GOT3 (cell line): ENCODE measurements around the gene DNAJC17.

Experiments used
- DNase-seq: peaks from one replicate; lab custom pipeline; 2025; ENCODE audit warnings: mixed read lengths; lab: John Stamatoyannopoulos, UW

DNAJC17 gene

DNA sequence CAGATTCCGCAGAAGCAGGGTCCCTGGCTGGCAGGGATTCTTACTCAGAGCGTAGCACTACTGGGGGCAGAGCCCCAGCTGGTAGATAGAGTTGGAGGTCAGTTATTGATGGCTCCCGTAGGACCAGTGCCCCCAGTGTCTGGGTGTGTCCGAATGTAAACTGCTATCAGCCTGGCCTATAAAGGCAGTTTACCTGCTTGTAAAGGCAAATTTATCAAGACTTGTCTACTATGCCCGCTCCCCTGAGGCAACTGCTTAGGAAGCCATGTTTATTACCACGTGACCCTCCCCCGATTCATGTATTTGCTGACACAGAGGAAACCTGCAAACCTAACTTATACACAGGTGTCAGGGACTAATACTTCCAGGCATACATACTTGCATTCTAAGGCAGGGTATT, 21.8 kb upstream of the DNAJC17 start:
- no peak for DNase-seq

DNA sequence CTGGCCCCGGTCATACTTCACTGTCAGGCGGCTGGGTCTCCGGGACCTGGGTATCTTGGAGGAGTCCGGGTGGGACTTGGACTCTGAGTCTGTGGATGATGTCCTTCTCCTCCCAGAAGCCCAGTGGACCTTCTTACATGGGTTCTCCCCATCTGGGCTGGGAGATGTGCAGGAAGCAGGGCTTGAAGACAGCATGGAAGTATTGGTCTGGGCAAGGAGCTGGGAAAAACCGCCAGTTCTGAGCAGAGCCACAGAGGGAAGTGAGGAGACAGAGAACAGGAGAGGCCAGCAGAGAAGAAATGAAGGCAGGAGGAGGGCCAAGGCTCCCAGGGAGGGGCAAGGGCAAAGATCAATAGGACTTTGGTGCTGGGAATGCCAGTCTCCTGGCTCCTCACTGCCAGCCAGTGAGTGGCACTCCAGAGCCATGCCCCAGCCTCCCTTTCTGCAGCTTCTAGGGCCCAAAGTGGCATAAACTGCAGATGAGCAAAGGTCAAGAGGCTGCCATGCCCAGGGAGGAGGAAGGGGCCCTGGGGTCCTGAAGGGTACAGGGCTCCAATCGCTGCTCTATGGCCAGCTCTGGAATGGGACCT, 21.3 kb upstream of the DNAJC17 start, which contains the start of gene PPP1R14D:
Gene PPP1R14D (minus strand): TSS at position 262 of the 590 bp plus-strand sequence. CDS start 67 bp downstream, at position 195.
- no peak for DNase-seq

DNA sequence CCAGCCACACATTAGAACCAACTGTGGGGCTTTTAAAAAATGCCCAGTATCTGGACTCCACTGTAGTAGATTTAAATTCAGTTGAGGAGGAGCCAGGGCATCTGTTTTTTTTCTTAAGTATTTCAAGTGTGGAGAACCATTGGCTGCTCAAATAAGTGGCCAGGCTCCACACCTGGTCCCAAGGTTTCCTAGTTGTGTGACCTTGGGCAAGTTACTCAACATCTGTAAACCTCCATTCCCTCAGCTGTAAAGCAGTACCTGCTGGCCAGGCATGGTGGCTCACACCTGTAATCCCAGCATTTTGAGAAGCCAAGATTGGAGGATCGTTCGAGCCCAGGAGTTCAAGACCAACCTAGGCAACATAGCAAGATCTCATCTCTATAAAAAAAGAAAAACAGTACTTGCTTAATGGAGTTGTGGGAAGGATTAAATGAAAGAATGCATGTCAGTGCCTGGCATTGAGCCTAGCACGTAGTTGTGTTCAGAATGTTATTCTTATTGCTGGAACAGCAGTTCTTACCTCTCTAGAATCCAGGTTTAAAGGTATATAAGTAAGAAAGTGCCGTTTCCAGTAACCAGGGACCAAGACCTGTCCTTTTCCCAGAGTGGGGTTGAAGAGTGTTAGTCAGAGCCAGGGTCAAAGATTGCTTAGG, 19.3 kb upstream of the DNAJC17 start:
- DNase-seq: no peak

DNA sequence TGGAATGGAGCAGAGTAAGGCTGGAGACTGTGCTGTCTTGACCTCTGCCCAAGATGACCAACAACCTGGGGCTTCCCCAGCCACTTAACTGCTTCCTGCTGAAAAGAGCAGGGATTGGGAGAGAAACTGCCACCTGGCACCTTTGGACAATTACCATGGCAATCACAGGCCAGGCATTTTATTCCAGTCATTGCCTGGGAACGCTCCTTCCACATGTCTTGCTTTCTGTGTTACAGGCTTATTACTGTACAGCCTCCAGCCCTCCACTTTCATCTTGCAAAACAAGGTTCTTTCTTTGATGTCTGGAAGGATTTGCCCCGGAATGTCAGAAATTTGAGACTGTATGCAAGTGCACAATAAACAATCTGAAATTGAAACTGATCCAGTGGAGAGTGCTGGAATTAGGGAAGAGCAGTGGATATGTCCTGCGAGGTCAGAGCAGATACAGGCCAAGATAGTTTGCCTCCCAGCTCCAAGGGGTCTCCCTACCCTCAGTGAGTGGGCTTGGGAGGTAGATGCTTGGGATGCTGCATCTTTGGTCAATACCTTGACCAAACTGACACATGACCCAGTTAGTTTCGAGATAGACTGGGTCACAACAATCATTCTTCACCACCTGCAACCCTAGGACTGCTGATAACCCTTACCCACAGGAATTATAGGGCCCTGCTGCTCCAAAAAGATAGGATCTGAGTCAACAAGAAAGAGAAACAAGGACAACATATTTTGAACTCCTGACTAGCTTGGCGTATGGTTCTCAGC, 18.6 kb upstream of the DNAJC17 start:
- no peak for DNase-seq

DNA sequence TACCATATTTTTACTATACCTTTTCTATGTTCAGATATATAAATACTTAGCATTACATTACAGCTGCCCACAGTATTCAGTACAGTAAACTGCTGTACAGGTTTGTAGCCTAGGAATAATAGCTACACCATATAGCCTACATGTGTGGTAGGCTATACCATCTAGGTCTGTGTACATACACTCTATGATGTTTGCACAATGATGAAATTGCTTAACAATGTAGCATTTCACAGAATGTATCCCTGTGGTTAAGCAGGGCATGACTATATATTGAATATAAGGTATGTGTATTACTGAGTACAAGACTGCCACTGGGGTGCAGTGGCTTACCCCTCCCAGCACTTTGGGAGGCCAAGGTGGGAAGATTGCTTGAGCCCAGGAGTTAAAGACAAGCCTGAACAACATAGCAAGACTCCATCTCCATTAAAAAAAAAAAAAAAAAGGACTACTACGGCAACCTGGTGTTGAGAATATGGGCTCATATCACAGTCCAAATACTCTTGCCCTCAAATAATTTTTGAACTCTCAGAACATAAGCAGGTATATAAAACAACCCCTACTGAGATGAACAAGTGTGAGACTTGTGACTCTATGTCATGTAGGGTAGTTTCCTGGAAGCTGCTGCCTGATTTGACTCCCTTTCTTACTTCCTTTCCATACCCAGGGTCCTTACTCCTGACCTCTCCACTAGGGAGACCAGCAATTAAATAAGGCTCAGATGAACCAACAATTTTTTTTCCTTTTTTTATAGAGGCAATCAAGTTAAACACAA, 16.5 kb upstream of the DNAJC17 start:
- no peak for DNase-seq

DNA sequence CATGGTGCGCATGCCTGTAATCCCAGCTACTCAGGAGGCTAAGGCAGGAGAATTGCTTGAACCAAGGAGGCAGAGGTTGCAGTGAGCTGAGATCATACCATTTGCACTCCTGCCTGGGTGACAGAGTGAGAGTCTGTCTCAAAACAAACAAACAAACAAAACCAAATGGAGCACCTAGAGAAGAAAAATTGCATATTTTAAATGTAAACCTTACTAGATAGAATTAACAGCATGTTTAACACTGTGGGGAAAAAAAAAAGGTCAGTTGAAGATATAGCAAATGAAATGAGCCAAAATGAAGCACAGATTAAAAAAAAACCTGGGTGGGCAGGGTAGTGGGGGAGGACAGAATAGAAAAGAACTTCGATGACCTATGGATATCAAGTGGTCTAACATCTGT, 13.9 kb upstream of the DNAJC17 start:
- DNase-seq: no peak

DNA sequence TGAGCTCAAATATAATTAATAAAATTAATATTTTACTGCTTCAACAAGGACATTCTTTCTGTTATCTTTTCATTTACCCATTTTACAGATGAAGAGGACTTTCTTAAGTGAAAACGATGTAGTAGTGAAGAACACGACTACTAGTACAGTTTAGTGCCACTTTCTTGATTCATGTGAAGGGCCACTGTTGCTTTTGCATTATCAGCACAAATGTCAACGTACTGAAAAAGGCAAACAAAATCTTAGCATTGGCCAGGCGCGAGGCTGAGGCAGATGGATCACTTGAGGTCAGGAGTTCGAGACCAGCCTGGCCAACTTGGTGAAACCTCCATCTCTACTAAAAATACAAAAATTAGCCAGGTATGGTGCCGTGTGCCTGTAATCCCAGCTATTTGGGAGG, 11.8 kb upstream of the DNAJC17 start:
- DNase-seq: no peak

DNA sequence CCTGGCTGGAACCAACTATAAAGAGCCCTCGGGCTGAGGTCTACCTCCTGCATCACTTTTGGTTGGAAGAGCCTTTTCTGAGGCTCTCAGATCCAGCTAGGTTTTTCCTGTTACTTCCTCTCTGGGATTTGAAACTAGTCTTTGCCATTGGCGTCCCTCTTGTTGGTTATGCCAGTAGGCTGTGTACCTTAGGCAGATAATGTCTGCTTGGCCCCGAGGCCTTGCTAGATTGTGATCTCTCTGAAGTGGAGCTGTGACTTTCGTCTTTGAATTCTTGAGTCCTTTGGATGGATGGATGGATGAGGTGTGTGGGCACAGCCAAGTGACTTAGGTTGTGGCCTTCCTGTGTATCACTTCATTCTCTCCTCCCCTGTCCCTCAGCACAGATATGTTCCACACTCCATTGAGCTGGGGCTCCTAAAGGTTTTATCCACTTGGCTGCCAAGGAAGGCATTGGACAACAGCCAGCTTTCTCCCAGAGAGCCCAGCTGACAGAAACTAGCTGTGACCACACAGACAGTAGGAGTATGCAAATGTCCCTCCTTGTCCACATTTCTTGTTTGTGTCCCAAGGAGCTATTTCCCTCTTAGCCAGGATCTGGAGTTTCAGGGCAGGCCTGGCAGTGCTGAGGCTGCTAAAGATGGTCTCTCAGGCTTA, 7.9 kb upstream of the DNAJC17 start:
- no peak for DNase-seq

DNA sequence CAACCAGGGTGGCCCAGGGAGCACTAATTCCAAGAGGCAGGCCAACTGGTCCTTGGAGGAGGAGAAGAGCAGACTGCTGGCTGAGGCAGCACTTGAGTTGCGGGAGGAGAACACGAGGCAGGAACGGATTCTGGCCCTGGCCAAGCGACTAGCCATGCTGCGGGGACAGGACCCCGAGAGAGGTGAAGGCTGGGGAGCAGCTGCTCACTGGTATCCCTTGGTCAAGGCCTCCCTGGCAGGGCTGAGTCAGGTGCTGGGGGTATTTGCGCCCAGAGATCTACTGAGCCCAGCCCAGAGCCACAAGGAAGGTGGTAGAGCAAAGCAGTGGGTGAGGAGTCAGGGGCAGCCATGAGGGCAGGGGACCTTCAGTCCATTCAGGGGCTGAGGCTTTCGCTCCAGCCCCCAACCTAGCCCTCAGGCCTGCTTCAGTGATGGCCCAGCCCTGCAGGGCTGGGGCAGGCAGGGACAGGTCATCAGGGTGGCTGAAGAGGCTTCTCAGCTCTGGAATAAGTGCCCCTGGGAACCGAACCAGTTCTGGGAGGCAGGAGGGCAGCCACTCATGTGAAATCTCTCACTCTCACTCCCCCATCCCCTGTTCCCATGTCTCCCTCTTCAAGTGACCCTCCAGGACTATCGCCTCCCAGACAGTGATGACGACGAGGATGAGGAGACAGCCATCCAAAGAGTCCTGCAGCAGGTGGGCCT, 5.6 kb upstream of the DNAJC17 start:
- no peak for DNase-seq

DNA sequence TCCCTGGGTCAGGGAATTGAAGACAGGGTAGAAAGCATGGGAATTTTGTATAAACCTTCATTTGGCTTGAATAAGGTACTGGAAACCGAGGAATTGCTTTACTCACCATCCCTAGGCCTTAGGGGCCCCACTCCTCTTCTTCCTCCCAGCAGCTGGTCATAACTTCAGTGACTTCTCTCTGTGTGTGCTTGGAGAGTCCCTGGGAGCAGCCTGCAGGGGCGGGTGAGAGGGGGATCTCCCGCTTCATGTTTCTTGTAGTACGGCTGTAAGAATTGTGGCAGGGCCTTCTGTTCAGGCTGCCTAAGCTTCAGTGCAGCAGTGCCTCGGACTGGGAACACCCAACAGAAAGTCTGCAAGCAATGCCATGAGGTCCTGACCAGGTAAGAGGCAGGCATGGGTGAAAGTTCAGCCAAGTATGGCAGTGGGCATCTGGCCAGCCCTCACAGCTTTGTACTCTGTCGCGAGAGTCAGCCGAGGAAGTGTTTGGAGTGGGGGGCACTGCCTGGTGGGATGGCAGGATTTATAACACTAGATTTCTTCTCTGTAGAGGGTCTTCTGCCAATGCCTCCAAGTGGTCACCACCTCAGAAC, 1.7 kb upstream of the DNAJC17 start:
- DNase-seq: no peak

DNA sequence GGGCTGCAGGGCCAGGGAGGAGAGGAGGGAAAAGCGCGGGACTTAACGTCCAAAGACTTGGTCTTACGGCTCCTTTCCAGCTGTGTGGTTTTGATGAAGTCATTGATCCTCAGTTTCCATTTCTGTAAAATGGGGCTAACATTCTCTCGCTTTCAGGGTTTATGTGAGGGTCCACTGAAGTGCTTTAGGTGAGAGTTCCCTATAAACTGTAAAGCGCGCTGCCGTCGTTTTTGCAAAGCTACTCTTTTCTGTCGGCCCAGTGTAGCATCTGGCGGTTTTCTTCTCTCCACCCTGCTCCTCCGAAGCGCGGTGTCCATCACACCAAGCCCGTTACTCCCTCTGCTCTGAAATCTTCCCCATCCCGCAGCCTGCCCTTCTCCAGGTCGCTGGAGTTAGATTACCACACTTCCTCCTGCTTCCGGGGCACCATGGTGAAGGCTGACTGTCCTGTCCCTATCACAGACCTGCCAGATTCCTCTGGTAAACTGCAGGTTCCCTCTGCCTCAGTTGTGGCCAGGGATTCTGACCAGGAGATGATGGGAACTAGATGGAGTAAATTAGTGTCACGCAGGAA, 702 bp upstream of the DNAJC17 start:
- no peak for DNase-seq

DNA sequence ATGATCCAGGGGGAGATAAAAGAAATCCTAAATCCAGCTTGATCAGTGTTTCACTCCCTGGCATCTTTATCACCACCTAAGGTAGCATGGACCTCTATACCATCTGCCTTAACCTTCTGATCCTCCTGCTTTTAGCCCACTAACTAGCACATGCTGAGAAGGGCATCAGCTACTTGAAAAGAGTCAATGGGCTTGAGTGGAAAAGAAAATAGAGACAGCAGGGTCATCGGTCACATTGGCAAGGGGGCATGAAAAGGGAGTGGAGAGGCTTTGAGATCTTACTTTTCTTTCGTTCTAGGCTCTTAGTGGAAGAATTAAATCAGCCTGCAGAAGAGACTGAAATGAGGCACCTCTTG, 623 bp downstream of the DNAJC17 start:
- no peak for DNase-seq

DNA sequence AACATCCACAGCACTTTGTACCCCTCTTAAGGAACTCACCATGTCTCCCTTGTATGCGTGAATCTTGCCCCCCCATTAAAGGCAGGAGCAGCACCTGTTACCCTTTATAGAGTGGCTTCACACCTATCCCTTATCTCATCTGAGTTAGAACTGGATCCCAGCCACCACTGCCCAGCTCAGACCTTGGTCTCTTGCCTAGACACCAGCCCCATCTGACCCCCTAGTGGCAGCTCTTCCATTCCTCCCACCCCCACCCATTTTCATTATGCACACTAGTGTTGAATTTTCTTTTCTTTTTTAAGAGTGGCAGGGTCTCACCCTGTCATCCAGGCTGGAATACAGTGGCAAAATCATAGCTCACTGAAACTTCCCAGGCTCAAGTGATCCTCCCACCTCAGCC, 3.6 kb downstream of the DNAJC17 start:
- DNase-seq: no peak

DNA sequence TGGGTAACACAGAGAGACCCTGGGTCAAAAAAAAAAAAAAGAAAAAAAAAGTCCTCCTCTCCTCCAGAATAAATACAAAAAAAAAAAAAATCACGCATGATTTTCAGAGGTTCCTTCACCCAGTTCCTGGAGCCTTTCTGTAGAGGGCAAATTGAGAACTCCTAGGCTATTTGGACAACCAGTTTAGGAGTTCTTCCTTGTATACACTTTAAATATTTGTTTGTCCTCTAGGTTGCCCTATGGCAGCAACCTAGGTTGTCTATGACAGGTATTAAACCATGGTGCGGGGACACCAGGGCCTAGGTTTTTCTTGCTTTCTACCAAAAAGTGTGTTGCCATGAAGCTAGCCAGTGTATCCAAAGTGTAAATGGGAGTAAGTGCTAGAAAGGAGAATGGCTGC, 4.2 kb downstream of the DNAJC17 start:
- no peak for DNase-seq

DNA sequence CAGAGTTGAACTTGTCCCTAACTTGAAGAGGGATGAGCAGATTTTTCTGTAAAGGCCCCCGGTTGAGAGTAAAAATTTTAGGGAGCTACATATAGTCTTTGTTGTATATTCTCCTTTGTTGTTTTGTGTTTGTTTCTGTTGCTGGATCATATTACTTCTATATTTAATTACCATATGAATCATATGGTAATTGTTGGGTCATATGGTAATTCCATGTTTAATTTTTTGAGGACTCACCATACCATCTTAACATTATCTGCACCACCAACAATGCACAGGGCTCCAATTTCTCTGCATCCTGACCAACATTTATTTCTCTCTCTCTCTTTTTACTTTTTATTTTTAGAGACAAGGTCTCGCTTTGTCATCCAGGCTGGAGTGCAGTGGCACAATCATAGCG, 7.8 kb downstream of the DNAJC17 start:
- DNase-seq: no peak

DNA sequence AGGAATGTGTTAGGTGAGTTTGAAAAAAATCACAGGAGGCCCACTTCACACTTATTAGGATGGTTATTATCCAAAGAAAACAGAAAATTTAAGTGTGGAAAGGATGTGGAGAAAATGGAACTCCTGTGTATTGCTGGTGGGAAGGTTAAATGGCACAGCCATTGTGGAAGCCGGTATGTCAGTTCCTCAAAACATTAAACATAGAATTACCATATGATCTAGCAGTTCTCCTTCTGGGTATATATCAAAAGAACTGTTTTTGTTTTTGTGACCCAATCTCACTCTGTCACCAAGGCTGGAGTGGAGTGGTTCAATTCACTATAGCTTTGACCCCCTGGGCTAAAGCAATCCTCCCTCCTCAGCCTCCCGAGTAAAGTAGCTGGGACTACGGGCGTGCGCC, 10.8 kb downstream of the DNAJC17 start:
- no peak for DNase-seq

DNA sequence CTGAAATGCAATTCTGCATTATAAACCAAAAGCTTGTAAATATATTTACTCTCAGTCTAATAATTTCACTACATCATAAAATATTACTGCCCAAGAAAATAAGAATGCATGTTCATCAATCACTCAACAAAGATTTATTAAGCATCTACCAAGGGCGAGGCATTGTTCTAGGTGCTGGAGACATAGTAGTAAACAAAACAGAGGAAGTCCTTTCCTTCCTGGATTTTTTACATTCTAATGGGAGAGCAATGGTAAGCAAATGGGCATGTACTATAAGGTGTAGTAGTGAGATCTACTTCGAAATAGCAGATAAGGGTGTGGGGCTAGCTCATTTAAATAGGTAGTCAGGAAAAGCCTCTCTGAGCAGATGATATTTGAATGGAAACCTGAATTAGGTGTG, 11.2 kb downstream of the DNAJC17 start:
- DNase-seq: no peak

DNA sequence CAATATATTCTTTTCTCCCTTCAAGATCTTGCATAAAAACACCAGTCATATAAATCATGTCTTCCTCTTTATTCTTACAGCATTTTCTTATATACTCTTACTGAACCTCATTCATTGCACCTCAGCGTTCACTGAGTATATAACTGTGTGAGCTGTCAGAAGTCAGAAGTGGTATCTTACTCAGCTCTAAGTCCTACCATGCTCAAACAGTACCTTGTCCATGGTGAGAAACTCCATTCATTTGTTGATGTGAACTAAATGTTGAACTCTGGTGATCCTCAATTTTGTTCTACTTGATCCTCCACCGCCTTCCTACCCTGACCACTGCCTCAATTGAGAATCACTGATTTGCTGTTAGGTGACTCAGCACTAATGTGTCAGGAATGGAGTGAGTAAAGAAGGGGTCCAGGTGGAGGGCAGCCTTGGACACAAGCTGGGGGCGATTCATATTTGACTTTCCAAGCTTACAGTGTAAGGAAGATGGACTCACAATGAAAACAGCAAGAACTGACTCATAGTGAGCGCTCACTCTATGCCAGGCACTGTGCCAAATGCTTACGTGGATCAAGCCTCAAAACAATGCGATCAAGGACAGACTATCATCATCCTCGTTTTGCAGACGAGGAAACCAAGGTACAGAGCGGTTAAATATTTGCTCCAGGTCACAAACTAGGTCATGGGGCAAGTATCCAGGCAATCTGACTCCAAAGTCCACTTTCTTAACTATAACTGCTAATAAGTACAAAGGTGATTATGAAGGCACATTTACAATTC, 13.9 kb downstream of the DNAJC17 start:
- DNase-seq: no peak

DNA sequence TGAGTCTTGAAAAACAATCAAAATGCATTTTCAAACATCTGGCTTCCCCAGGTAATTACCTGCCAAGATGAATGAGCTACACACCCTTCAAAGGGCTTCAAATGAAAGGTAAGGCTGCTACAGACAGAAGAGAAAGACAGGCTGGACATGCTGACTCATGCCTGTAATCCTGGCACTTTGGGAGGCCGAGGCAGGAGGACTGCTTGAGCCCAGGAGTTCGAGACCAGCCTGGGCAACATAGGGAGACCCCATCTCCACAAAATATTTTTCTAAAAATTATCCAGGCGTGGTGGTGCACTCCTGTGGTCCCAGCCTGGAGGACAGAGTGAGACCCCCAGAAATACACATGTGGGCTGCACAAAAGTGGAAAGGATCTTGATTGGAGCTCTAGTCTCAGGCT, 14.9 kb downstream of the DNAJC17 start:
- DNase-seq: no peak

DNA sequence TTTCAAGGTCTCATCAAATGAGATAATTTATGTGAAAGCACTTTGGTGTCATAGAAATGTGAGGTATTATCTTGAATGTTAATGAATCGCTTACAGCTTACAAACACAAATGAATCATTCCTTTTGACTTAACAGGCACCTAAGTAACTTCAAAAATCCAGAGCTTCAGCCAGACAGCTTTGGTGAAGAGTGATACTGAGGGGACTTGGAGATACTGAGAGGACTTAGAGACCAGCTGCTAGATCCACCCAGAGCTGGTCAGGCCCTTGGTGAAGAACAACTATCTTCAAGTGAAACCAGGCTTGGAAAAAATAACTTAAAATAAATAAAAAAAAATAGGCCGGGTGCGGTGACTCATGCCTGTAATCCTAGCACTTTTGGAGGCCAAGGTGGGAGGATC, 16.6 kb downstream of the DNAJC17 start:
- DNase-seq: no peak
